ENCODE results near the gene AURKA.

Gene AURKA

GRCh38 chr20:56388882-56389281, 3.1 kb downstream of the AURKA start:
- TF ChIP-seq, protein P1, sequence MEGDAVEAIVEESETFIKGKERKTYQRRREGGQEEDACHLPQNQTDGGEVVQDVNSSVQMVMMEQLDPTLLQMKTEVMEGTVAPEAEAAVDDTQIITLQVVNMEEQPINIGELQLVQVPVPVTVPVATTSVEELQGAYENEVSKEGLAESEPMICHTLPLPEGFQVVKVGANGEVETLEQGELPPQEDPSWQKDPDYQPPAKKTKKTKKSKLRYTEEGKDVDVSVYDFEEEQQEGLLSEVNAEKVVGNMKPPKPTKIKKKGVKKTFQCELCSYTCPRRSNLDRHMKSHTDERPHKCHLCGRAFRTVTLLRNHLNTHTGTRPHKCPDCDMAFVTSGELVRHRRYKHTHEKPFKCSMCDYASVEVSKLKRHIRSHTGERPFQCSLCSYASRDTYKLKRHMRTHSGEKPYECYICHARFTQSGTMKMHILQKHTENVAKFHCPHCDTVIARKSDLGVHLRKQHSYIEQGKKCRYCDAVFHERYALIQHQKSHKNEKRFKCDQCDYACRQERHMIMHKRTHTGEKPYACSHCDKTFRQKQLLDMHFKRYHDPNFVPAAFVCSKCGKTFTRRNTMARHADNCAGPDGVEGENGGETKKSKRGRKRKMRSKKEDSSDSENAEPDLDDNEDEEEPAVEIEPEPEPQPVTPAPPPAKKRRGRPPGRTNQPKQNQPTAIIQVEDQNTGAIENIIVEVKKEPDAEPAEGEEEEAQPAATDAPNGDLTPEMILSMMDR (IDR thresholded peaks at IDR 0.05; ENCODE audit: unreplicated experiment in 3 of 3) = no peak
- Mint-ChIP-seq H3K4me3 (no peak overlapping the region), H3K4me1 (peaks cover 20% of the 10 kb centered on the region), H3K27me3 (ENCODE audit: low read depth) (no peaks in the 10 kb centered on the region), H3K27ac (no peak overlapping the region), H3K9me3 (no peaks in the 10 kb centered on the region), H3K36me3 (ENCODE audit: low read depth) (peaks cover 38% of the 10 kb centered on the region)

DNA sequence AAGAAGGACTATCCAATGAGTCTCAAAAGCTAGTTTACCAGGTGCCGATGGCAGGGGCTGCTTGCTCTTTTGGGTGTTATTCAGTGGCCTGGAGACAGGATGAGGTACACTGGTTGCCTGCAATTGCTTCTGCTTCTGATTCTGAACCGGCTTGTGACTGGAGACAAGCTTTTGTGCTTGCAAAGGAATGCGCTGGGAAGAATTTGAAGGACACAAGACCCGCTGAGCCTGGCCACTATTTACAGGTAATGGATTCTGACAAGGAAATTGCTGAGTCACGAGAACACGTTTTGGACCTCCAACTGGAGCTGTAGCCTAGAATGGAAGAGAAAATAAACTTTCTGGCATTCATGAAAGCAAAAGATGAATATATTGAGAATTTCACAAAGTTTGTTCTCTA, 5.8 kb downstream of the AURKA start:
- TF ChIP-seq, protein P1 (IDR thresholded peaks at IDR 0.05; ENCODE audit: unreplicated experiment in 3 of 3) = no peak
- peaks cover 58% of the 10 kb centered on the region for H3K36me3 Mint-ChIP-seq (ENCODE audit: low read depth)
- no peaks in the 10 kb centered on the region for H3K27me3 Mint-ChIP-seq (ENCODE audit: low read depth)
- H3K9me3 Mint-ChIP-seq = no peaks in the 10 kb centered on the region
- H3K4me1 Mint-ChIP-seq = peaks cover 13% of the 10 kb centered on the region
- H3K27ac Mint-ChIP-seq = no peak overlapping the region
- H3K4me3 Mint-ChIP-seq = no peak overlapping the region

- no peak overlapping the region for H3K4me3 Mint-ChIP-seq
- TF ChIP-seq, protein P1 (IDR thresholded peaks at IDR 0.05; ENCODE audit: unreplicated experiment in 3 of 3) = no peak
- no peaks in the 10 kb centered on the region for H3K9me3 Mint-ChIP-seq
- no peak overlapping the region for H3K27ac Mint-ChIP-seq
- H3K4me1 Mint-ChIP-seq = peaks cover 9% of the 10 kb centered on the region
- H3K36me3 Mint-ChIP-seq (ENCODE audit: low read depth) = peaks cover 68% of the 10 kb centered on the region
- no peaks in the 10 kb centered on the region for H3K27me3 Mint-ChIP-seq (ENCODE audit: low read depth)
Measured at GRCh38 chr20:56385130-56385529, 6.9 kb downstream of the AURKA start.

DNA sequence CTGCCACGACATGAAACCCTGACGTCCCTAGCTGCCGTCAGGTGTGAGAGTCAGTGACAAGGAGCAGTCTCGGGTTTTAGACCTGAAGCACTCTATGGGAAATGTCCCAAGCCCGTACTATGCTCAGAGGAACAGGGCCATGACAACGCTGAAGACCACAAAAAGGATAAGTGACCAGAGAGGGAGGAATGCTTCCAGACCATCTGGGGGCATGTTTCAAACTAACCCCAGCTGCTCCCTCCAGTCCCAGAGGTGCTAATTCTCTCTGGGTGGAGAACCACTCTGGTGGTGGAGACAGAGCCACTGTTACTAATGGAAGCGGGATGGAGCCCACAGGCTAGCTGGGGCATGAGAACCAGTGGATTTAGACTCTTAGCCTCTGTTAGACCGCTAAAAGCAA, 8.7 kb downstream of the AURKA start:
- H3K4me3 Mint-ChIP-seq = no peak overlapping the region
- H3K9me3 Mint-ChIP-seq = no peaks in the 10 kb centered on the region
- peak overlapping the region in 1 of 3 experiments; percentile 45 for H3K27ac Mint-ChIP-seq
- peaks cover 3% of the 10 kb centered on the region for H3K4me1 Mint-ChIP-seq
- TF ChIP-seq, protein P1 (IDR thresholded peaks at IDR 0.05; ENCODE audit: unreplicated experiment in 3 of 3) = no peak
- peaks cover 64% of the 10 kb centered on the region for H3K36me3 Mint-ChIP-seq (ENCODE audit: low read depth)
- H3K27me3 Mint-ChIP-seq (ENCODE audit: low read depth) = no peaks in the 10 kb centered on the region

GRCh38 chr20:56382696-56383095, 9.3 kb downstream of the AURKA start:
- Mint-ChIP-seq H3K9me3 (no peaks in the 10 kb centered on the region), H3K27me3 (ENCODE audit: low read depth) (no peaks in the 10 kb centered on the region), H3K4me1 (peaks cover 3% of the 10 kb centered on the region), H3K27ac (peak overlapping the region in 2 of 3 experiments; percentile 45 to 61), H3K36me3 (ENCODE audit: low read depth) (peaks cover 71% of the 10 kb centered on the region), H3K4me3 (peak overlapping the region in 2 of 3 experiments; percentile 19 to 26)
- TF ChIP-seq, protein P1 (IDR thresholded peaks at IDR 0.05; ENCODE audit: unreplicated experiment in 3 of 3) = no peak

GRCh38 chr20:56381501-56381900, 10.5 kb downstream of the AURKA start:
- Mint-ChIP-seq H3K27ac (peak overlapping the region in 1 of 3 experiments; percentile 20), H3K9me3 (no peaks in the 10 kb centered on the region), H3K4me1 (peaks cover 3% of the 10 kb centered on the region), H3K36me3 (ENCODE audit: low read depth) (peaks cover 70% of the 10 kb centered on the region), H3K27me3 (ENCODE audit: low read depth) (no peaks in the 10 kb centered on the region), H3K4me3 (no peak overlapping the region)
- TF ChIP-seq, protein P1 (IDR thresholded peaks at IDR 0.05; ENCODE audit: unreplicated experiment in 3 of 3) = no peak
